ENCODE results near the gene TMEM42. TPM values are rescaled to one million over a fixed set of nuclear protein-coding genes. Genes with fewer than 3 reads are reported as not detected.

Gene TMEM42
- total and polyA plus RNA-seq, 2 of the 4 experiments (the other 2 are of a cell fraction): 13.1 to 24.7 TPM

GRCh38 chr3:44883213-44883955 is 21.7 kb downstream of the TMEM42 start:
- DNase-seq (no peak), ATAC-seq (ENCODE audit: low read depth) (no peak)
- Histone ChIP-seq H2BK15ac (ENCODE audit: low read depth, low read length) (peak overlapping the region; percentile 9; the same call in 1 of the 3 replicates), H4K91ac (ENCODE audit: insufficient read depth, low read depth, low read length) (peak overlapping the region; percentile 83), H3K23ac (ENCODE audit: low read depth, low read length) (peak overlapping the region; percentile 38), H3K9ac (ENCODE audit: low read depth, low read length) (no peak overlapping the region), H4K20me1 (ENCODE audit: insufficient read depth, low read length) (no peaks in the 10 kb centered on the region), H3K14ac (replicated peaks; ENCODE audit: low read depth, low read length) (peak overlapping the region; percentile 78), H3K4me2 (ENCODE audit: low read depth, low read length) (no peak overlapping the region), H3K4me3 (ENCODE audit: insufficient read depth, low read depth, low read length) (no peak overlapping the region), H3K27ac (ENCODE audit: insufficient read depth, low read length) (peak overlapping the region; percentile 2; the same call in 1 of the 2 replicates), H3K9me1 (ENCODE audit: insufficient read depth, low read length) (peaks cover 33% of the 10 kb centered on the region), H4K5ac (ENCODE audit: low read depth, low read length) (peak overlapping the region; percentile 20; the same call in 1 of the 2 replicates), H3K18ac (ENCODE audit: low read depth, low read length) (peak overlapping the region; percentile 46; the same call in 1 of the 2 replicates), H2BK20ac (ENCODE audit: low read depth, low read length) (peak overlapping the region; percentile 96), H2BK120ac (ENCODE audit: low read depth, low read length) (peak overlapping the region; percentile 85), H3K4ac (ENCODE audit: low read depth, low read length) (peak overlapping the region; percentile 77), H2AK9ac (replicated peaks; ENCODE audit: low read depth, low read length, poor library complexity) (peak overlapping the region; percentile 38), H3K9me3 (ENCODE audit: control insufficient read depth, insufficient read depth, low read length) (peaks cover 3% of the 10 kb centered on the region; the same call in 1 of the 2 replicates), H3K56ac (ENCODE audit: extremely low read depth, insufficient read depth, low read length) (0 out of 2 replicates have a peak overlapping the region, but pooled peaks have one; percentile 36), H4K8ac (ENCODE audit: low read depth in 2 of 2, low read length in 2 of 2) (peak overlapping the region; percentile 5 to 61; a peak in 1 of 4 replicates), H2BK5ac (ENCODE audit: low read depth, low read length, poor library complexity, severe bottlenecking) (peak overlapping the region; percentile 56), H3K4me1 (ENCODE audit: control insufficient read depth, insufficient read depth, low read length) (peaks cover 24% of the 10 kb centered on the region), H2AK5ac (ENCODE audit: low read depth, low read length) (peak overlapping the region; percentile 89), H3K36me3 (ENCODE audit: control insufficient read depth, insufficient read depth, low read length) (no peaks in the 10 kb centered on the region), H3K27me3 (ENCODE audit: control insufficient read depth, insufficient read depth, low read length) (no peaks in the 10 kb centered on the region), H3K79me1 (ENCODE audit: low read depth in 1 of 2, low read length in 2 of 2) (peaks cover 0 to 4% of the 10 kb centered on the region in 2 experiments; a peak in 1 of 4 replicates), H2AFZ (replicated peaks; ENCODE audit: low read length, poor library complexity) (peak overlapping the region; percentile 86)
- TF ChIP-seq CTCF (conservative IDR thresholded peaks at IDR 0.05; ENCODE audit: low read depth, low read length) (0 out of 2 replicates have a peak, but pooled peaks have one; percentile 16), ELK1 (IDR thresholded peaks at IDR 0.05; ENCODE audit: borderline replicate concordance, low read depth, low read length) (no peak), SMC3 (IDR thresholded peaks at IDR 0.05; ENCODE audit: low read depth, low read length) (no peak), BHLHE40 (IDR thresholded peaks at IDR 0.05; ENCODE audit: low read depth, low read length) (no peak), RAD21 (IDR thresholded peaks at IDR 0.05; ENCODE audit: low read length) (no peak), FOS (IDR thresholded peaks at IDR 0.05; ENCODE audit: low read depth, low read length) (no peak)
- POLR2A ChIA-PET (ENCODE audit: unreplicated experiment): no interaction called here
- intact Hi-C loops (cut with micrococcal nuclease): no loop called here
- 93% methylated on average over 2 of the region's 5 CpGs; no CpG with 5 or more reads in 1 of the 2 experiments for WGBS, 2 experiments (ENCODE audit: extremely low coverage in 2 of 2, insufficient read length in 1 of 2)
- in situ Hi-C loops (cut with MboI; ENCODE audit: low sequenced_read_pairs): loop anchor here (25.0 kb wide), 1 partner anchor 546 kb away; the partner anchor contains the start of gene TCAIM
- dilution Hi-C loops (cut with HindIII; ENCODE audit: low sequenced_read_pairs, unreplicated experiment): no loop called here
- no TSS peak for BruUV-seq (replicated peaks)
- CTCF ChIA-PET: interaction anchor here (0.5 to 0.8 kb wide), 2 partner anchors 32 to 58 kb away, joined by 3 to 4 read pairs; no protein-coding TSS in a partner anchor
